GM19463 (cell line): Measurements from ENCODE around the gene HBS1L.
"Not testable (repeated sequence)": the region's sequence is repeated elsewhere in the genome, so short reads cannot be mapped to it uniquely, and the experiment has no call there.

Experiments used
- ATAC-seq: cut with Tn5 transposase; IDR thresholded peaks from one replicate; pipeline ENCODE4 v1.9.1; 2021; ENCODE audit warnings: mild to moderate bottlenecking, moderate library complexity; ENCODE audit not compliant: unreplicated experiment

Gene HBS1L

GRCh38 chr6:135081966-135082365 is 27.3 kb upstream of the HBS1L start:
- ATAC-seq: no peak

DNA sequence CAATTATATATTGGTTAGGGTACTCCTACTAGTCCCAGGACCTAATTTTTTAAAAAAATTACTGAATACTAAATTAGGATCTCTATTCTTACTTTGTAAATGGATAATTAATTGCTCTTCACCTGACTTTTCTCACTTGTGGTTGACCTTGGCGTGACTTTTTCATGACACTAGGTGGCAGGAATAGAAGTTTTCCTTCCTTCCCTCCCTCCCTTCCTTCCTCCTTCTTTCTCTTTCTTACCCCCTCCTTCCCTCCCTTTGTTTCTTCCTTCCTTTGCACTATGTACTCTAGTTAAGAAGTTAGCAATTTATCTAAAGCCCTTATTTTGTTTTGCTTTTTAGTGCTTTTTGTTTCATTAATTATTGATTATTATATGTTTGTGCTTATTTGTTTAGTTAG is 20.4 kb upstream of the HBS1L start:
- no peak for ATAC-seq

DNA sequence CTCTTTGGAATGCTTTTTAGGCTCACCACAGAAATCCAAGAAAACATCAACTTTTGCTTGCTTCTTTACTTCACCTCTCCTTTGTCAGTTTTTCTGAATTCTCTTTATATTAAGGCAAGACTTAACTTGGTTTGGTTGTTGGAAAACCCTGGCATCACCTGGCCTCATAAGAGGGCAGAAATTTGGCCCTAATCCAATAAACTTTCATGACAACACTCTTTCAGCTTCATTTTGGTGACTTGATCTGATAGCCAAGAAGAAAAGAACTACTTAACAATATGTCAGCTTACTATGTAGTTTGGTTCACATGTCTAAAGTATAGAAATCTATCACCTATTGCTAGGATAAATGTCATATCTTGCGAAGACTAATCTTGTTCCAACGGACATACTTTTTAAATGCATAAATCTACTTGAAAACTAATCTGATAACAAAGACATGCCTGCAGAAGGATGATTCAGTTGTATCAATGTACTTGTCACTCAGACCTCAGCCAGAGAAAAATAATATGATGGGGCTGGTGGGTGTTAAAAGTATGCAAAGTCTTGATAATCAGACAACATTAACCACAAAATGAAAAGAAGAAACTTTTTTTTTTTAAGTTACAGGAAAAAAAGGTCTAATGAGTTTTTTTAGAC is 19.3 kb upstream of the HBS1L start:
- ATAC-seq: no peak

DNA sequence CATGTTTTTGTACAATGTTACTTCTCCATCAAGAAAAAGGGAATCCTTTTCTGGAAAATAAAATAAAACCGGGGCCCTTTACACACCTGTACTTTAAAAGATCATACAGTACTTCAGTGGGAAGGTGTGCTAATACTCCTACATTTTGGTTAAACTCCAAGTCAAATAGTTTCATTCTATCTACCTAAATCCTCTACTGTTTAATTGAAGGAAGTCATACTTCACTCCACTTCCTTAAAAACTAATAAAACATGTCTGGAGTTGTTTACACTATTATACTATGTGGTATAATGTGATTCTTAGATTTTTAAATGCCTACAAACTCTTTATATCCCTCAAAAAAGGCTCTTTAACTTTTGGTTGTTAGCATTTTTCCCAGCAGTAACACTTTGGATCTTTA is 18.6 kb upstream of the HBS1L start:
- no peak for ATAC-seq

DNA sequence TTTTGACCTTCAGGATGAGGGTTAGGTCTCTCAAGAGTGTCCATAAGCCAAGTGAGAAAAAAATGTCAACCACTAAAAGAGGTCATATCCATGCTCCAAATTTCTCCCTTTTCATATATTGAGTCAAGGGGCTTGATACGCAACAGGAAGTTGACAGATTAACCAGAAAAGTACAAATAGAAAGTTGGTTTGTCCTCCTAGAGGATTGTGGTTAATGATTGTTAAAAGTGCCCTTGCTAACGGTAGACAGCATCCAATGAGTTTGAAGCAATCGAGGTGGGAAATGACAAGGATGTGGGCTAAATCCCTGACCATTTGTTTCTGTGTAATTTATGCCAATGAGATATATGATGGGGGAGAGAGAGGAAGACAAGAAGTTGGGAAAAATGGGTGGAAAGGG is 18.1 kb upstream of the HBS1L start:
- ATAC-seq: no peak

- ATAC-seq: no peak
Observed at GRCh38 chr6:135071541-135071940, 16.9 kb upstream of the HBS1L start.

GRCh38 chr6:135067911-135068310 is 13.3 kb upstream of the HBS1L start:
- ATAC-seq: no peak

DNA sequence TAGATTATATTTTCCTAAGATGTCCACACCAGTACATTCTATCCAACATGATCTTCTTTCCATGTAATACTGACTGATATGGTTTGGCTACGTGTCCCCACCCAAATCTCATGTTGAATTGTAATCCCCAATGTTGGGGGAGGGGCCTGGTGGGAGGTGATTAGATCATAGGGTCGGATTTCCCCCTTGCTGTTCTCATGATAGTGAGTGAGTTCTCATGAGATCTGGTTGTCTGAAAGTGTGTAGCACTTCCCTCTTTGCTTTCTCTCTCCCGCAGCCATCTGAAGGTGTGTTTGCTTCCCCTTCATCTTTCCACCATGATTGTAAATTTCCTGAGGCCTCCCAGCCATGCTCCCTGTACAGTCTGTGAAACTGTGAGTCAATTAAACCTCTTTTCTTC is 12.2 kb upstream of the HBS1L start:
- ATAC-seq: no peak

DNA sequence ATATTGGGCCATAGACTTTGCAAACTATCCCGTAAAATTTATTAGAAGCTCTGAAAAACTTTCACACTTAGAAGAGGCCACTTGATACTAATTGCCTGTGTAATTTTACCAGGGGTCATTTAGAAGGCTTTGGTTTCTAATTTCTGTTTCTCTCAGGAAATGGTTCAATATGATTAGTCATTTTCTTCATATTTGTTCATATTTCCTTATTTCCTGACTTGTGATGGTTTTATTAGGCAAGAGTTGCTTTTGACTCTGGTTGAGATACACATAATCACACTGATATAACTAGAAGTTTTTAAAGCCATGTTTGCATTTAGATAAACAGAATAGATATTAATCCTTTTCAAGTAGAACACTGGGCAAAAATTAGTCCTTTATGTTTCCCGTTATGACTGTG is 11.8 kb upstream of the HBS1L start:
- ATAC-seq: no peak

DNA sequence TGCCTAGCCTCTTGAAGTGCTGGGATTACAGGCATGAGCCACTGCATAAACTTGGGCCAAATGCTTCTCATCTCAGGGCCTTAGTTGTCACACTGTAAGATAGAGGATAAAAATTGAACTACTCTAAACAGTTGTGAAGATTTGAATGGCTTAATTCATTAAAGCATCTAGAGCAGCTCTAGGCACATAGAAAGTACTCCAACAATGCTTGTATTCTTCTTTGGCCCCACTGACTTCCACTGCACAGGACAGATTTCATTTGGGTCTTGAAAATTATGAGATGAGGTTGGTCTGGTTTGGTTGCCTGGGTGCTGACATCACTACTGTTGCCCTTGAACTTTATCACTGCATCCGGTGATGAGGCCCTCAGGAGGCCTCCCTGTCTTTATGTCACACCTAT is 10.0 kb upstream of the HBS1L start:
- no peak for ATAC-seq

DNA sequence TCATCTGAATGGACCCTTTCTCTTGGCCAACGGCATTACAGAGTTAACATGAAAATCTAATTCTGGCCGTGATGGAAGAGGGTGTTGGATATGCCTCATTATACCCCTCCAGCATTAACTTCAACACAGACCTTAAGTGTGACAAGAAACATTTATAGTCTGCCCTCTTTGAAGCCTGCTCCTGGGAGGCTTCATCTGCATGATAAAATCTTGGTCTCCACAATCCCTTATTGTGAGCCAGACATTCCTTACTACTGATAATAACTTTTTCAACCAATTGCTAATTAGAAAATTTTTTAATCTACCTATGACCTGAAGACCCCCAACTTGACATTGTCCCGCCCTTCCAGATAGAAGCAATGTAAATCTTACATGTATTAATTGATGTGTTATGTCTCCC is 9.3 kb upstream of the HBS1L start:
- ATAC-seq: no peak

- no peak for ATAC-seq
Observed at GRCh38 chr6:135062735-135063134, 8.1 kb upstream of the HBS1L start.

DNA sequence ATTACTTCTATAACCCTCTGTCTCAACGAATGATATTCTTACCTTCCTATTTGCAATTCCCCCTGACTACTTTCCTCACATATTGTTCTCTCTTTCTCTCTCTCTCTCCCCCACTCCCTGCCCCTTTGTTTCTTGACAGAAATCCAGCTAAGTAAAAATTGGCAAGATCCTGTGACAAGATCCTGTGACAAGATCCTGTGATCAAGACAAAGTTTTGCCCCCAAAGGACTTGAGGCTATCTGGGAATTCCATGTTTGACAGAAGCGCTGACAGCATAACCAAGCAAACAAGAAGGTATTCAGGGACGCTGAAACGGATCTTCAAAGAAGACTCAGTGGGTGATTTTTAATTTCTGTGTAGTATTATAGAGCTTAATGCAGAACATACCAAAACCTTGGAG is 5.5 kb upstream of the HBS1L start:
- ATAC-seq: no peak

DNA sequence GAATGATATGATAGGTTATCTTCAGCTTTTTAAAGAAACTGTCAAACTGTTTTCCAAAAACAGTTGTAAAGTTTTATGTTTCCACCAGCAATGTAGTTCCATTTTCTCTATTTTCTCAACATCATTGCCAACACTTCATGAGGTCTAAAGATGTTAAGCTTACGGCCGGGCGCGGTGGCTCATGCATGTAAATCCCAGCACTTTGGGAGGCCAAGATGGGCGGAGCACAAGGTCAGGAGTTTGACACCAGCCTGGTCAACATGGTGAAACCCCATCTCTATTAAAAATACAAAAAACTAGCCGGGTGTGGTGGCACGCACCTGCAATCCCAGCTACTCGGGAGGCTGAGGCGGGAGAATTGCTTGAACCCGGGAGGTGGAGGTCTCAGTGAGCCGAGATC is 3.7 kb upstream of the HBS1L start:
- not testable (repeated sequence) for ATAC-seq

GRCh38 chr6:135056632-135057031 is 2.0 kb upstream of the HBS1L start:
- no peak for ATAC-seq

DNA sequence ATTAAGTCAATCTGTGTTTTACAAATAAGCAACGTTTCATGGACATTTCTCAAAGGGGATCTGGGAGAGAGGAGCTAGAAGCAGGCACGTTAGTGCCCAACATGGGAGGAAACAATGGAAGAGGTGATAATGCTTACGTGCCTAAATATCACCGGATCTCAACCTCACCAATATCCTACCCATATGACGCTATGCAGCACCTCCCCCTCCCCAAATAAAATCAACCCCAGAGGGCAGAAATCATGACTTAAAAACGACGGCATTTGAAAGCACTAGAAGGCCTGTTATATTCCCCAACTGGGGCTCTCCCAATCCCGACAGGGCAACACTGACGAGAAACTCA is 425 bp downstream of the HBS1L start:
- ATAC-seq: no peak

DNA sequence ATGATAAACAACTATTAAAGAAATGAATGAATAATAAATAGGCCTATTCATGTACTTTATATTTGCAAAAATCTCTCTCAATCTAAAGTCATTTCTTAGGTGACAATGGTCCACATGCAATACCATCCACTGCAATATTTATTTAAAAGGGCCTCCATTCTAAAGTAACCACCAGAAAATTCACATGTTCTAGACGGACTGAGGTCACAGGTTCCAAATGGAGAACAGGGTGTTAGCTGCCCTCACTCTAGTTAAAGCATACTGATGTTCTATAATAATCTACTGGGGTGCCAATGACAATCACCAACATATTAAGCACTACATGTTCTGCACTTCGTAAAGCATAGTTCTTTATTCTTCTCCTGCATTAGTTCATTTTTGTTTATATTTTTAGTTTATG is 1.2 kb downstream of the HBS1L start:
- ATAC-seq: no peak

GRCh38 chr6:135052939-135053338 is 1.7 kb downstream of the HBS1L start:
- ATAC-seq: no peak

- no peak for ATAC-seq
Observed at GRCh38 chr6:135048915-135049314, 5.7 kb downstream of the HBS1L start.

- ATAC-seq: no peak
Observed at GRCh38 chr6:135047336-135047735, 7.3 kb downstream of the HBS1L start.

DNA sequence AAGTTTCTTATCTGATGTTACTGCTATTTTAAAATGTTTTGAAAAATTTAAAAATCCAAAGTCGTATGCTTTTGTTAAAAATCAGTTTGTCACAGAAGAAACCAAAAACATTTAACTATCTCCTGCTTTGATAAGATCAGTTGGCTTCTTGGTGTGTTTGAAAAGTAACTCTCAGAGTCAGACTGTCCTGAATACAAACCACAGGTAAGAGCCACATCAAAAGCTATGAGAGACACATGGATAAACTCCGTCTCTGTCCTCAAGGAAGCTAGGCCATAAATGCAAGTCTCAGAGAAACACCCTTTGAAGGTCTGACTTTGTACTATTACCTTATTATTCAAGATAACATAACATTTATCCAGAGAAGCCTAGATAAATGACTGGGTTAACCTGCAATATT is 7.7 kb downstream of the HBS1L start:
- no peak for ATAC-seq

- ATAC-seq: no peak
Observed at GRCh38 chr6:135044639-135045038, 10.0 kb downstream of the HBS1L start.

DNA sequence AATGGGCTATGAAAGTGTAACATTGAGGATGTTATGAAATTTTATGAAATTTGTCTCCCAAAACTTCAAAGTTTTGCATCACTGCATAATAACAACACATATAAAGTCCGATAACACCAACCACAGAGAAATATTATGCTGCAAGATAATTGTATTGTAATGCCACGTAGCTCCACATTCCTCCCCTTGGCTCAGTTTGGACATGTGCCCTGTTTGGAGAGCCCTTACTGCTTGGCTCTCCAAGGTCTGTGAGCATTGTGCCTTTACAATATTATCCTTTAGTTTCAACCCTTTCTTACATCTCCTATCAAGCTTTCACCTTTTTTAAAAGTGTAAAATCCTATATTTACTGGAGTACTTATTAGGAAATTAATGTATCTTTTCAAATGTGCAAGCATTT is 10.8 kb downstream of the HBS1L start:
- no peak for ATAC-seq

GRCh38 chr6:135043364-135043763 is 11.3 kb downstream of the HBS1L start:
- no peak for ATAC-seq
